CD8-positive, alpha-beta memory T cell (primary cell): ENCODE results near the gene POU6F1. TPM values are rescaled to one million over a fixed set of nuclear protein-coding genes. Genes with fewer than 3 reads are reported as not detected.

Source experiments
- CTCF ChIA-PET: fragments of 350-600 bp; sonication (Branson Sonifier 250); formaldehyde crosslinking; loops from one replicate; lab custom pipeline; 2021; ENCODE audit warnings: antibody characterized with exemption; lab: Charles Lee
- POLR2A ChIA-PET: fragments of 350-600 bp; sonication (Branson Sonifier 250); formaldehyde crosslinking; loops from one replicate; lab custom pipeline; 2021; ENCODE audit warnings: antibody characterized with exemption; lab: Charles Lee
- DNase-seq, 5 donors: peaks; one replicate each; pipeline versions ENCODE4 v3.0.0 to v3.0.0-alpha.2; 2020 to 2022; ENCODE audit warnings: mixed read lengths in 1 of 5
- H3K27ac ChIP-seq: one replicate; pipeline ENCODE4 v1.7.0; 2013; ENCODE audit warnings: low read depth, mild to moderate bottlenecking, low read length, moderate library complexity
- H3K27me3 ChIP-seq: 2 replicates; pipeline ENCODE4 v1.7.0; 2013; ENCODE audit warnings: low read length, mild to moderate bottlenecking; ENCODE audit not compliant: insufficient read depth, poor library complexity, severe bottlenecking
- H3K36me3 ChIP-seq: 2 replicates; pipeline ENCODE4 v1.7.0; 2013; ENCODE audit warnings: mild to moderate bottlenecking, low read length, moderate library complexity; ENCODE audit not compliant: insufficient read depth
- H3K4me1 ChIP-seq: 2 replicates; pipeline ENCODE4 v1.7.0; 2013; ENCODE audit warnings: mild to moderate bottlenecking, low read length, moderate library complexity; ENCODE audit not compliant: insufficient read depth
- H3K4me3 ChIP-seq: 2 replicates; pipeline ENCODE4 v1.7.0; 2013; ENCODE audit warnings: mild to moderate bottlenecking, low read length
- H3K9me3 ChIP-seq: 2 replicates; pipeline ENCODE4 v1.7.0; 2013; ENCODE audit warnings: mild to moderate bottlenecking, low read length
- H3K27ac Mint-ChIP-seq, 8 donors: one replicate each; pipeline ENCODE4 v1.8.0; 2020 to 2021; ENCODE audit warnings: mixed read lengths in 8 of 8, mild to moderate bottlenecking in 6 of 8, inconsistent platforms in 3 of 8, moderate library complexity in 3 of 8
- H3K27me3 Mint-ChIP-seq, 2 donors: one replicate each; pipeline ENCODE4 v1.8.0; 2020 to 2021; ENCODE audit warnings: mixed read lengths in 2 of 2, mild to moderate bottlenecking in 1 of 2, moderate library complexity in 1 of 2
- H3K36me3 Mint-ChIP-seq, 3 donors: one replicate each; pipeline ENCODE4 v1.8.0; 2020 to 2021; ENCODE audit warnings: mixed read lengths in 3 of 3, inconsistent platforms in 1 of 3, mild to moderate bottlenecking in 1 of 3
- H3K4me1 Mint-ChIP-seq, 3 donors: one replicate each; pipeline ENCODE4 v1.8.0; 2020 to 2021; ENCODE audit warnings: mixed read lengths in 3 of 3, inconsistent platforms in 1 of 3, mild to moderate bottlenecking in 1 of 3
- H3K4me3 Mint-ChIP-seq, 7 donors: one replicate each; pipeline ENCODE4 v1.8.0; 2020 to 2021; ENCODE audit warnings: mixed read lengths in 7 of 7, mild to moderate bottlenecking in 6 of 7, moderate library complexity in 4 of 7, inconsistent platforms in 2 of 7
- H3K9me3 Mint-ChIP-seq, 5 donors: one replicate each; pipeline ENCODE4 v1.8.0; 2020 to 2022; ENCODE audit warnings: mixed read lengths in 5 of 5, mild to moderate bottlenecking in 3 of 5, moderate library complexity in 2 of 5, inconsistent platforms in 1 of 5
- polyA plus RNA-seq: library from polyadenylated mRNA; unstranded; fragments of 300-500 nt; fragmentation: Illumina TruSeq; gene quantifications from one replicate; pipeline ENCODE4 v1.2.3, GENCODE V29; 2021
- total RNA-seq, 2 experiments: library from RNA; stranded (reverse); gene quantifications; one replicate each; pipeline ENCODE4 v1.2.3, GENCODE V29; 2021

The POU6F1 gene
- total and polyA plus RNA-seq, 3 experiments from 2014 or later = 2.2 to 15.4 (median 12.0) TPM

- H3K36me3 Mint-ChIP-seq = peaks cover 0 to 10% (median 1%) of the 10 kb centered on the region in 3 donors
- peak; percentile 42 to 77 (median 49) for DNase-seq
- peaks cover 17% of the 10 kb centered on the region for H3K4me1 ChIP-seq
- H3K9me3 ChIP-seq = no peaks in the 10 kb centered on the region
- H3K4me1 Mint-ChIP-seq = peaks cover 22 to 37% (median 23%) of the 10 kb centered on the region in 3 donors
- no peaks in the 10 kb centered on the region for H3K27me3 ChIP-seq
- H3K27me3 Mint-ChIP-seq = no peaks in the 10 kb centered on the region
- peak overlapping the region; percentile 96 for H3K4me3 ChIP-seq
- ChIA-PET POLR2A (interaction anchor here (0.6 to 4.1 kb wide), 20 partner anchors 11 to 1789 kb away, joined by 3 to 125 read pairs (median 6); partner anchors contain the start of genes BIN2, CSRNP2, DAZAP2 and EIF4B), CTCF (interaction anchor here (0.6 to 3.1 kb wide), 12 partner anchors 9 to 1272 kb away, joined by 3 to 31 read pairs (median 6); partner anchors contain the start of gene DAZAP2)
- H3K4me3 Mint-ChIP-seq = peak overlapping the region; percentile 92 to 98 (median 94)
- peak overlapping the region; percentile 91 to 99 (median 97) for H3K27ac Mint-ChIP-seq
- H3K36me3 ChIP-seq = no peaks in the 10 kb centered on the region
- H3K9me3 Mint-ChIP-seq = no peaks in the 10 kb centered on the region
- peak overlapping the region; percentile 90 for H3K27ac ChIP-seq
Measured at GRCh38 chr12:51217133-51217967, 512 bp downstream of the POU6F1 start.

GRCh38 chr12:51216642-51217041, 1.2 kb downstream of the POU6F1 start:
- peaks cover 22 to 36% (median 23%) of the 10 kb centered on the region in 3 donors for H3K4me1 Mint-ChIP-seq
- CTCF ChIA-PET = interaction anchor here (1.5 to 3.1 kb wide), 3 partner anchors 13 to 23 kb away, joined by 7 to 31 read pairs (median 8); partner anchors contain the start of gene DAZAP2
- peak overlapping the region; percentile 50 to 96 (median 78) for H3K4me3 Mint-ChIP-seq
- H3K9me3 Mint-ChIP-seq = no peaks in the 10 kb centered on the region
- H3K4me3 ChIP-seq = no peak overlapping the region
- H3K36me3 ChIP-seq = no peaks in the 10 kb centered on the region
- peaks cover 0 to 10% (median 0%) of the 10 kb centered on the region in 3 donors for H3K36me3 Mint-ChIP-seq
- POLR2A ChIA-PET = interaction anchor here (1.4 to 4.1 kb wide), 7 partner anchors 11 to 152 kb away, joined by 4 to 125 read pairs (median 8); partner anchors contain the start of genes BIN2, DAZAP2 and SMAGP
- peak overlapping the region; percentile 73 to 95 (median 92) for H3K27ac Mint-ChIP-seq
- H3K27ac ChIP-seq = no peak overlapping the region
- peaks cover 17% of the 10 kb centered on the region for H3K4me1 ChIP-seq
- no peaks in the 10 kb centered on the region for H3K27me3 Mint-ChIP-seq
- no peaks in the 10 kb centered on the region for H3K27me3 ChIP-seq
- no peaks in the 10 kb centered on the region for H3K9me3 ChIP-seq
- DNase-seq = no peak

- POLR2A ChIA-PET = no interaction called here
- Histone ChIP-seq H3K4me3 (no peak overlapping the region), H3K9me3 (no peaks in the 10 kb centered on the region), H3K4me1 (peaks cover 17% of the 10 kb centered on the region), H3K27ac (no peak overlapping the region), H3K27me3 (no peaks in the 10 kb centered on the region), H3K36me3 (no peaks in the 10 kb centered on the region)
- no peaks in the 10 kb centered on the region for H3K9me3 Mint-ChIP-seq
- peak overlapping the region in 3 of 8 donors; percentile 37 to 76 (median 70) for H3K27ac Mint-ChIP-seq
- H3K27me3 Mint-ChIP-seq = no peaks in the 10 kb centered on the region
- peaks cover 22 to 29% (median 24%) of the 10 kb centered on the region in 3 donors for H3K4me1 Mint-ChIP-seq
- no peak for DNase-seq
- CTCF ChIA-PET = interaction anchor here (1.3 kb wide), 2 partner anchors 9 to 15 kb away, joined by 3 read pairs; no protein-coding TSS in a partner anchor
- peak overlapping the region in 1 of 7 donors; percentile 67 for H3K4me3 Mint-ChIP-seq
- peaks cover 0 to 19% (median 8%) of the 10 kb centered on the region in 3 donors for H3K36me3 Mint-ChIP-seq
Measured at GRCh38 chr12:51214895-51215294, 3.0 kb downstream of the POU6F1 start.

- Histone ChIP-seq H3K36me3 (no peaks in the 10 kb centered on the region), H3K9me3 (no peaks in the 10 kb centered on the region), H3K27ac (no peak overlapping the region), H3K27me3 (no peaks in the 10 kb centered on the region), H3K4me3 (no peak overlapping the region), H3K4me1 (no peaks in the 10 kb centered on the region)
- no peak for DNase-seq
- peaks cover 0 to 17% (median 8%) of the 10 kb centered on the region in 3 donors for H3K36me3 Mint-ChIP-seq
- no peaks in the 10 kb centered on the region for H3K27me3 Mint-ChIP-seq
- POLR2A ChIA-PET = no interaction called here
- H3K4me3 Mint-ChIP-seq = no peak overlapping the region
- peak overlapping the region in 3 of 8 donors; percentile 55 to 67 (median 64) for H3K27ac Mint-ChIP-seq
- H3K4me1 Mint-ChIP-seq = peaks cover 0 to 5% (median 3%) of the 10 kb centered on the region in 3 donors
- H3K9me3 Mint-ChIP-seq = no peaks in the 10 kb centered on the region
- CTCF ChIA-PET = interaction anchor here (1.1 kb wide), 1 partner anchor 22 kb away, joined by 3 read pairs; no protein-coding TSS in a partner anchor
Measured at GRCh38 chr12:51210690-51211395, 7.0 kb downstream of the POU6F1 start.

- ChIA-PET CTCF (interaction anchor here (1.6 kb wide), 1 partner anchor 9 kb away, joined by 6 read pairs; the partner anchor contains the start of gene POU6F1), POLR2A (no interaction called here)
- no peak overlapping the region for H3K4me3 ChIP-seq
- H3K27me3 Mint-ChIP-seq = no peaks in the 10 kb centered on the region
- H3K4me3 Mint-ChIP-seq = no peak overlapping the region
- H3K9me3 ChIP-seq = no peaks in the 10 kb centered on the region
- H3K27ac Mint-ChIP-seq = no peak overlapping the region
- no peaks in the 10 kb centered on the region for H3K27me3 ChIP-seq
- H3K36me3 Mint-ChIP-seq = peaks cover 0 to 14% (median 8%) of the 10 kb centered on the region in 3 donors
- no peak overlapping the region for H3K27ac ChIP-seq
- no peak for DNase-seq
- H3K36me3 ChIP-seq = no peaks in the 10 kb centered on the region
- peaks cover 0 to 4% (median 0%) of the 10 kb centered on the region in 3 donors for H3K4me1 Mint-ChIP-seq
- H3K9me3 Mint-ChIP-seq = no peaks in the 10 kb centered on the region
- H3K4me1 ChIP-seq = no peaks in the 10 kb centered on the region
Measured at GRCh38 chr12:51209259-51209658, 8.6 kb downstream of the POU6F1 start.

- peak overlapping the region in 4 of 8 donors; percentile 12 to 83 (median 40) for H3K27ac Mint-ChIP-seq
- ChIA-PET POLR2A (no interaction called here), CTCF (interaction anchor here (1.6 kb wide), 1 partner anchor 10 kb away, joined by 6 read pairs; the partner anchor contains the start of gene POU6F1)
- no peak for DNase-seq
- no peaks in the 10 kb centered on the region for H3K27me3 Mint-ChIP-seq
- Histone ChIP-seq H3K4me3 (no peak overlapping the region), H3K36me3 (no peaks in the 10 kb centered on the region), H3K27ac (no peak overlapping the region), H3K9me3 (no peaks in the 10 kb centered on the region), H3K4me1 (no peaks in the 10 kb centered on the region), H3K27me3 (no peaks in the 10 kb centered on the region)
- no peaks in the 10 kb centered on the region for H3K9me3 Mint-ChIP-seq
- no peak overlapping the region for H3K4me3 Mint-ChIP-seq
- H3K4me1 Mint-ChIP-seq = peaks cover 4 to 6% (median 5%) of the 10 kb centered on the region in 3 donors
- peaks cover 0 to 21% (median 12%) of the 10 kb centered on the region in 3 donors for H3K36me3 Mint-ChIP-seq
Measured at GRCh38 chr12:51208016-51208660, 9.7 kb downstream of the POU6F1 start.

GRCh38 chr12:51205350-51205749, 12.5 kb downstream of the POU6F1 start:
- CTCF ChIA-PET = interaction anchor here (1.4 to 1.9 kb wide), 2 partner anchors 10 to 13 kb away, joined by 3 to 6 read pairs; partner anchors contain the start of gene POU6F1

More at GRCh38 chr12:51205350-51205749, 12.5 kb downstream of the POU6F1 start:
- H3K36me3 ChIP-seq = no peaks in the 10 kb centered on the region
- Mint-ChIP-seq H3K4me1 (peaks cover 5 to 13% (median 11%) of the 10 kb centered on the region in 3 donors), H3K27ac (peak overlapping the region in 2 of 8 donors; percentile 33 to 87), H3K4me3 (no peak overlapping the region), H3K9me3 (no peaks in the 10 kb centered on the region), H3K36me3 (peaks cover 0 to 22% (median 8%) of the 10 kb centered on the region in 3 donors), H3K27me3 (no peaks in the 10 kb centered on the region)
- no peak overlapping the region for H3K4me3 ChIP-seq
- no peaks in the 10 kb centered on the region for H3K27me3 ChIP-seq
- DNase-seq = no peak
- no peaks in the 10 kb centered on the region for H3K9me3 ChIP-seq
- no peaks in the 10 kb centered on the region for H3K4me1 ChIP-seq
- no peak overlapping the region for H3K27ac ChIP-seq
- POLR2A ChIA-PET = interaction anchor here (1.1 kb wide), 1 partner anchor 12 kb away, joined by 4 read pairs; no protein-coding TSS in a partner anchor
